ENCODE data around the gene CD83. TPM values are rescaled to one million over a fixed set of nuclear protein-coding genes. Genes with fewer than 3 reads are reported as not detected.

CD83 gene
- total and polyA plus RNA-seq, 2 of the 8 experiments (the other 6 are each of a cell fraction or from before 2014, with no cell fraction given): 4.6 to 8.5 TPM

DNA sequence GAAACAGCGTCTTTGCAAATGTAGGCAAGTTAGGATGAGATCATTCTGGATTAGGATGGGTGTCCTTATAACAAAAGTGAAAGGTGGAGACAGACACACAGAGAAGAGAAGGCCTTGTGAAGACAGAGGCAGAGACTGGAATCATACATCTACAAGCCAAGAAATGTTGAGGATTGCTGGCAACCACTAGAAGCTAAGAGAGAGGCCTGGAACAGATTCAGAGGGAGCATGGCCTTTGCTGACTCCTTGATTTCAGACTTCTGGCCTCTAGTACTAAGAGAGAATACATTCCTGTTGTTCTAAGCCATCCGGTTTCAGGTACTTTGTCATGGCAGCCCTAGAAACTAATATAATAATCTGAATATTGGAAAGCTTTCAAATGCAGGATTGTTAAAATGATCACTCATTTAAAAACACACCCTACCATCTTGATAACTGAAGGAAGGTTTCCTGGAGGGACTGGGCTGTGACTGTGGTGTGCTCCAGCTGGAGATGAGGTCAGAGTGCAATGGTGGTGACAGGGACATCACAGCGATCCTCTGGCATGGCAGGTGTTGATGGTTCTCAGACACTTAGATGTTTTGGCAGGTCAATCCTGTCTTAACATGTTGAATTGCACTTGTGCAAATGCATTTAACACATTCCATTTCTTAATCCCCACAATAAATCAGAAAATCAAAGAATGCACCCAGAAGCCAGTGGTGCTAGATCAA is 25.1 kb downstream of the CD83 start (continued):
- TF ChIP-seq RNF2 (IDR thresholded peaks at IDR 0.05; ENCODE audit: borderline replicate concordance, low read depth, low read length, missing control alignments, poor library complexity, severe bottlenecking): no peak
- TF ChIP-seq BRCA1 (IDR thresholded peaks at IDR 0.05; ENCODE audit: low read depth, low read length): no peak
